Measurements from ENCODE around the gene RHBDL1. TPM values are rescaled to one million over a fixed set of nuclear protein-coding genes. Genes with fewer than 3 reads are reported as not detected.

RHBDL1 gene
- total and polyA plus RNA-seq, 10 of the 15 experiments (the other 5 are each of a cell fraction or from before 2014, with no cell fraction given): 0.04 to 1.3 (median 0.65) TPM; not detected in 5

DNA sequence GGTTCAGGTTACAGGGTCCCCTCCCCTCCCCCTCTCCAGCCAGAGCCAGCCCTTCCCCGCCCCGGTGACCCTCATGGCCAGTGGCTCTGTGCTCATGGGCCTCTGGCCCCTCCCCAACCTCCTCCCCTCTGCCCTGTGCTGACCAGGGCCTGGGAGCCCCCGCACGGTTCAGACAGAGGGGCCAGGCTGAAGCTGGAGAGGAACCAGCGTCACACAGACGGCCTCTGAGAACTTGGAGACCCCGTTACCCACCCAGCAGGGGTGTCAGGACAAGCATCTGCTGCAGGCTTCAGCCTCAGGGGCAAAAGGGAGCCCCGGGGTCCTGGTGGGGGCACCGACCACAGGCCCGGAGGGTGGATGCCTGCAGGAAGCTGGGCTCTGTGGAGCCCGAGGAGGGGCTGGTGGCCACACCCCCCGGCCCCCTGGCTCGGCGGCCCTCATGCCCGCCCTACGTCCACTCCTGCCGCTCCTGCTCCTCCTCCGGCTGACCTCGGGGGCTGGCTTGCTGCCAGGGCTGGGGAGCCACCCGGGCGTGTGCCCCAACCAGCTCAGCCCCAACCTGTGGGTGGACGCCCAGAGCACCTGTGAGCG is 44.6 kb upstream of the RHBDL1 start, which contains the start of gene WFIKKN1:
WFIKKN1 (plus strand) TSS at position 171 of the 591 bp plus-strand sequence; CDS start at position 440, 269 bp downstream.
- POLR2A ChIA-PET: no interaction called here
- H4K20me1 ChIP-seq (ENCODE audit: control insufficient read depth, insufficient read depth): no peaks in the 10 kb centered on the region
- H3K4me1 ChIP-seq (ENCODE audit: control insufficient read depth, insufficient read depth, low read length): no peaks in the 10 kb centered on the region; the same call in 1 of the 2 replicates
- TF ChIP-seq, protein P1, sequence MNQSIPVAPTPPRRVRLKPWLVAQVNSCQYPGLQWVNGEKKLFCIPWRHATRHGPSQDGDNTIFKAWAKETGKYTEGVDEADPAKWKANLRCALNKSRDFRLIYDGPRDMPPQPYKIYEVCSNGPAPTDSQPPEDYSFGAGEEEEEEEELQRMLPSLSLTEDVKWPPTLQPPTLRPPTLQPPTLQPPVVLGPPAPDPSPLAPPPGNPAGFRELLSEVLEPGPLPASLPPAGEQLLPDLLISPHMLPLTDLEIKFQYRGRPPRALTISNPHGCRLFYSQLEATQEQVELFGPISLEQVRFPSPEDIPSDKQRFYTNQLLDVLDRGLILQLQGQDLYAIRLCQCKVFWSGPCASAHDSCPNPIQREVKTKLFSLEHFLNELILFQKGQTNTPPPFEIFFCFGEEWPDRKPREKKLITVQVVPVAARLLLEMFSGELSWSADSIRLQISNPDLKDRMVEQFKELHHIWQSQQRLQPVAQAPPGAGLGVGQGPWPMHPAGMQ (IDR thresholded peaks at IDR 0.05; ENCODE audit: borderline replicate concordance): no peak
- H3K36me3 ChIP-seq (ENCODE audit: control insufficient read depth in 2 of 2, insufficient read depth in 2 of 2, low read length in 1 of 2): peaks cover 0 to 4% of the 10 kb centered on the region in 2 experiments; a peak in 3 of 4 replicates
- DNase-seq (ENCODE audit: low read depth, low spot score): no peak
- peaks cover 12% of the 10 kb centered on the region for H3K79me2 ChIP-seq (ENCODE audit: control insufficient read depth, insufficient read depth, low read length)
- SMC1A ChIA-PET (ENCODE audit: uncharacterized antibody, unreplicated experiment): no interaction called here
- no peak within 1 kb of the TSS for H3K4me3 ChIP-seq
- H3K9ac ChIP-seq (ENCODE audit: control insufficient read depth, insufficient read depth, low read length): no peak within 1 kb of the TSS
- no peak within 1 kb of the TSS for H3K27ac ChIP-seq (ENCODE audit: control insufficient read depth, insufficient read depth)
- RAD21 ChIA-PET (ENCODE audit: unreplicated experiment): no interaction called here
- intact Hi-C loops (cut with micrococcal nuclease; ENCODE audit: unreplicated experiment) (no loop called here), in situ Hi-C loops (cut with MboI) (no loop called here)
- CTCF ChIA-PET: no interaction called here
- H3K9me3 ChIP-seq (replicated peaks; ENCODE audit: control insufficient read depth, insufficient read depth, low read length): no peaks in the 10 kb centered on the region
- H3K27me3 ChIP-seq (replicated peaks in 1 of 2; ENCODE audit: control insufficient read depth in 2 of 2, insufficient read depth in 2 of 2, low read length in 1 of 2): no peaks in the 10 kb centered on the region
- WGBS (ENCODE audit: insufficient coverage, insufficient replicate concordance, low lambda C conversion rate, missing lambda C conversion rate): 9% methylated on average over 19 of the region's 23 CpGs
- H3K4me2 ChIP-seq (ENCODE audit: control insufficient read depth, insufficient read depth): no peak within 1 kb of the TSS
- FAIRE-seq: no peak
- no TSS peak for BruUV-seq (replicated peaks)
- ATAC-seq: no peak; the same call in 2 of the 3 replicates
- no peak within 1 kb of the TSS for H2AFZ ChIP-seq (ENCODE audit: control insufficient read depth, low read depth, low read length)

DNA sequence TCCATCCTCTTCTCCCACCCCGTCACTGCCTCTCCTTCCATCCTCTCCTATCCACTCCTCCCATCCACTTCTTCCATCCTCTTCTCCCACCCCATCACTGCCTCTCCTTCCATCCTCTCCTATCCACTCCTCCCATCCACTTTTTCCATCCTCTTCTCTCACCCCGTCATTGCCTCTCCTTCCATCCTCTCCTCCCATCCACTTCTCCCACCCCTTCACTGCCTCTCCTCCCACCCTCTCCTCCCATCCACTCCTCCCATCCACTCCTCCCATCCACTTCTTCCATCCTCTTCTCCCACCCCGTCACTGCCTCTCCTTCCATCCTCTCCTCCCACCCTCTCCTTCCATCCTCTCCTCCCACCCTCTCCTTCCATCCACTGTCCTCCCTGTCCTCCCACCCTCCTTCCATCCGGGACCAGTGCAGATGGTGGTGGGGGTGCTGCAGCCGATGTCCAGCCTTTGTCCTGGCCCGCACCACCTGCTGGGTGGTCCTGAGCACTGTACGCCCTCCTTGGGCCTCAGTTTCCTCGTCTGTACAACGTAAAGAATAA is 43.6 kb upstream of the RHBDL1 start:
- no peaks in the 10 kb centered on the region for H4K20me1 ChIP-seq (ENCODE audit: control insufficient read depth, insufficient read depth)
- no peak for FAIRE-seq
- TF ChIP-seq, protein P2, sequence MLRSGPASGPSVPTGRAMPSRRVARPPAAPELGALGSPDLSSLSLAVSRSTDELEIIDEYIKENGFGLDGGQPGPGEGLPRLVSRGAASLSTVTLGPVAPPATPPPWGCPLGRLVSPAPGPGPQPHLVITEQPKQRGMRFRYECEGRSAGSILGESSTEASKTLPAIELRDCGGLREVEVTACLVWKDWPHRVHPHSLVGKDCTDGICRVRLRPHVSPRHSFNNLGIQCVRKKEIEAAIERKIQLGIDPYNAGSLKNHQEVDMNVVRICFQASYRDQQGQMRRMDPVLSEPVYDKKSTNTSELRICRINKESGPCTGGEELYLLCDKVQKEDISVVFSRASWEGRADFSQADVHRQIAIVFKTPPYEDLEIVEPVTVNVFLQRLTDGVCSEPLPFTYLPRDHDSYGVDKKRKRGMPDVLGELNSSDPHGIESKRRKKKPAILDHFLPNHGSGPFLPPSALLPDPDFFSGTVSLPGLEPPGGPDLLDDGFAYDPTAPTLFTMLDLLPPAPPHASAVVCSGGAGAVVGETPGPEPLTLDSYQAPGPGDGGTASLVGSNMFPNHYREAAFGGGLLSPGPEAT (IDR thresholded peaks at IDR 0.05; ENCODE audit: low read depth): no peak
- no peak for TF ChIP-seq MTA2 (IDR thresholded peaks at IDR 0.05; ENCODE audit: low read depth)
- TF ChIP-seq POLR2A (IDR thresholded peaks at IDR 0.05; ENCODE audit: low read depth, low read length): no peak
- TF ChIP-seq, protein P3, sequence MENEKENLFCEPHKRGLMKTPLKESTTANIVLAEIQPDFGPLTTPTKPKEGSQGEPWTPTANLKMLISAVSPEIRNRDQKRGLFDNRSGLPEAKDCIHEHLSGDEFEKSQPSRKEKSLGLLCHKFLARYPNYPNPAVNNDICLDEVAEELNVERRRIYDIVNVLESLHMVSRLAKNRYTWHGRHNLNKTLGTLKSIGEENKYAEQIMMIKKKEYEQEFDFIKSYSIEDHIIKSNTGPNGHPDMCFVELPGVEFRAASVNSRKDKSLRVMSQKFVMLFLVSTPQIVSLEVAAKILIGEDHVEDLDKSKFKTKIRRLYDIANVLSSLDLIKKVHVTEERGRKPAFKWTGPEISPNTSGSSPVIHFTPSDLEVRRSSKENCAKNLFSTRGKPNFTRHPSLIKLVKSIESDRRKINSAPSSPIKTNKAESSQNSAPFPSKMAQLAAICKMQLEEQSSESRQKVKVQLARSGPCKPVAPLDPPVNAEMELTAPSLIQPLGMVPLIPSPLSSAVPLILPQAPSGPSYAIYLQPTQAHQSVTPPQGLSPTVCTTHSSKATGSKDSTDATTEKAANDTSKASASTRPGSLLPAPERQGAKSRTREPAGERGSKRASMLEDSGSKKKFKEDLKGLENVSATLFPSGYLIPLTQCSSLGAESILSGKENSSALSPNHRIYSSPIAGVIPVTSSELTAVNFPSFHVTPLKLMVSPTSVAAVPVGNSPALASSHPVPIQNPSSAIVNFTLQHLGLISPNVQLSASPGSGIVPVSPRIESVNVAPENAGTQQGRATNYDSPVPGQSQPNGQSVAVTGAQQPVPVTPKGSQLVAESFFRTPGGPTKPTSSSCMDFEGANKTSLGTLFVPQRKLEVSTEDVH (IDR thresholded peaks at IDR 0.05; ENCODE audit: low read depth, partially characterized antibody): no peak

More for the DNA sequence above, 43.6 kb upstream of the RHBDL1 start:
- DNase-seq (ENCODE audit: low read depth, low spot score): no peak
- ChIA-PET RAD21 (ENCODE audit: unreplicated experiment) (no interaction called here), POLR2A (no interaction called here), SMC1A (ENCODE audit: uncharacterized antibody, unreplicated experiment) (no interaction called here), CTCF (no interaction called here)
- intact Hi-C loops (cut with micrococcal nuclease; ENCODE audit: unreplicated experiment) (no loop called here), in situ Hi-C loops (cut with MboI) (no loop called here)
- no peak for ATAC-seq
- no peak overlapping the region for H3K9ac ChIP-seq (ENCODE audit: control insufficient read depth, insufficient read depth, low read length)
- peaks cover 0 to 4% of the 10 kb centered on the region in 2 experiments; a peak in 3 of 4 replicates for H3K36me3 ChIP-seq (ENCODE audit: control insufficient read depth in 2 of 2, insufficient read depth in 2 of 2, low read length in 1 of 2)
- no peak overlapping the region for H3K4me3 ChIP-seq
- no TSS peak for BruUV-seq (replicated peaks)
- no peak overlapping the region for H3K4me2 ChIP-seq (ENCODE audit: control insufficient read depth, insufficient read depth)
- H3K27ac ChIP-seq (ENCODE audit: control insufficient read depth, insufficient read depth): no peak overlapping the region
- no peak overlapping the region for H2AFZ ChIP-seq (ENCODE audit: control insufficient read depth, low read depth, low read length)
- WGBS (ENCODE audit: insufficient coverage, insufficient replicate concordance, low lambda C conversion rate, missing lambda C conversion rate): 94% methylated on average over 6 of the region's 9 CpGs
- H3K79me2 ChIP-seq (ENCODE audit: control insufficient read depth, insufficient read depth, low read length): peaks cover 14% of the 10 kb centered on the region
- no peaks in the 10 kb centered on the region for H3K9me3 ChIP-seq (replicated peaks; ENCODE audit: control insufficient read depth, insufficient read depth, low read length)
- no peaks in the 10 kb centered on the region for H3K27me3 ChIP-seq (replicated peaks in 1 of 2; ENCODE audit: control insufficient read depth in 2 of 2, insufficient read depth in 2 of 2, low read length in 1 of 2)
- H3K4me1 ChIP-seq (ENCODE audit: control insufficient read depth, insufficient read depth, low read length): no peaks in the 10 kb centered on the region; the same call in 1 of the 2 replicates
